Measurements from ENCODE around the gene SLC2A8. TPM values are rescaled to one million over a fixed set of nuclear protein-coding genes. Genes with fewer than 3 reads are reported as not detected.

The SLC2A8 gene
- total RNA-seq, 4 donors from 2014 or later, result 7.4 to 58.1 (median 42.9) TPM

- Histone ChIP-seq H3K36me3 (peaks cover 0 to 75% (median 0%) of the 10 kb centered on the region in 3 donors), H3K27me3 (no peaks in the 10 kb centered on the region), H3K27ac (no peak overlapping the region), H3K4me1 (peaks cover 0 to 20% (median 5%) of the 10 kb centered on the region in 4 donors), H3K9me3 (no peaks in the 10 kb centered on the region), H3K4me3 (no peak overlapping the region)
- DNase-seq, result peak in 1 of 3 donors; percentile 23
- TF ChIP-seq POLR2A (IDR thresholded peaks at IDR 0.05), result no peak
- TF ChIP-seq, protein P1, sequence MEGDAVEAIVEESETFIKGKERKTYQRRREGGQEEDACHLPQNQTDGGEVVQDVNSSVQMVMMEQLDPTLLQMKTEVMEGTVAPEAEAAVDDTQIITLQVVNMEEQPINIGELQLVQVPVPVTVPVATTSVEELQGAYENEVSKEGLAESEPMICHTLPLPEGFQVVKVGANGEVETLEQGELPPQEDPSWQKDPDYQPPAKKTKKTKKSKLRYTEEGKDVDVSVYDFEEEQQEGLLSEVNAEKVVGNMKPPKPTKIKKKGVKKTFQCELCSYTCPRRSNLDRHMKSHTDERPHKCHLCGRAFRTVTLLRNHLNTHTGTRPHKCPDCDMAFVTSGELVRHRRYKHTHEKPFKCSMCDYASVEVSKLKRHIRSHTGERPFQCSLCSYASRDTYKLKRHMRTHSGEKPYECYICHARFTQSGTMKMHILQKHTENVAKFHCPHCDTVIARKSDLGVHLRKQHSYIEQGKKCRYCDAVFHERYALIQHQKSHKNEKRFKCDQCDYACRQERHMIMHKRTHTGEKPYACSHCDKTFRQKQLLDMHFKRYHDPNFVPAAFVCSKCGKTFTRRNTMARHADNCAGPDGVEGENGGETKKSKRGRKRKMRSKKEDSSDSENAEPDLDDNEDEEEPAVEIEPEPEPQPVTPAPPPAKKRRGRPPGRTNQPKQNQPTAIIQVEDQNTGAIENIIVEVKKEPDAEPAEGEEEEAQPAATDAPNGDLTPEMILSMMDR (IDR thresholded peaks at IDR 0.05), result no peak
These were observed 49.9 kb downstream of the SLC2A8 start for GRCh38 chr9:127446713-127447415.

- DNase-seq, result peak in 1 of 3 donors; percentile 2
- no peak overlapping the region for H3K27ac ChIP-seq
- H3K9me3 ChIP-seq, result no peaks in the 10 kb centered on the region
- H3K36me3 ChIP-seq, result peaks cover 0 to 69% (median 0%) of the 10 kb centered on the region in 3 donors
- no peak overlapping the region for H3K4me3 ChIP-seq
- no peak for TF ChIP-seq POLR2A (IDR thresholded peaks at IDR 0.05)
- TF ChIP-seq, protein P1 (IDR thresholded peaks at IDR 0.05), result no peak
- H3K27me3 ChIP-seq, result no peaks in the 10 kb centered on the region
- H3K4me1 ChIP-seq, result peaks cover 0 to 27% (median 10%) of the 10 kb centered on the region in 4 donors
These were observed 50.6 kb downstream of the SLC2A8 start for GRCh38 chr9:127447416-127448111.

DNA sequence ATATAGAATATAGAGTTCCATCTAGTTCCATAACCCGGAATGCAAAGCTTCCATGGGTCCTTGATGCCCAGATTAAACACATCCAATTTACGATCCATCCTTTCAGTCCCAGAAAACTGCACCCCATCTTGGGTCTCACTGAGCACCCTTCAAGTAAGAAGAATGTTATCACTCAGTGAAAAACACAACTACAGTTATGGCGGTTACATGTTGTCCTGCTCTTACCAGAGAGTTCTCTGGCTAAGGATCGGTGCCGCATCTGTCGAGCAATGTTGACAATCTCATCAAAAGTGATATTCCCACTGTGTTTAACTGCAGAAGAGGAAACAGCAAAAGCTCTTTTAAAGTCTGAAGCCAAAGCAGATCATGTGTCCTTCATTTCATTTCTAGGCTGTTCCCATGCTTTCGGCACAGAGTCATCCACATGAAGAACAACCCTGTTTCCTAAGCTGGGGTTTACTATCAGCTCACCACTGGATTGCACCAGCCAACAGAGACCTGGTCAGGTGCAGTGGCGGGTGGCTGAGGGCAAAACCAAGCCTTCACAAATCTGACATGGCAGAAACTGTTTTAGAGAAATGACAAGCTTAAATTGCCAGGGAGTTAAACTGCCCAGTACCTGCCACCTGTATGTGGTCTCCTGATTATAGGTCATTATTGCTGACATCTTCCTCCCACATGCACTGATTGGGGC lies 51.3 kb downstream of the SLC2A8 start:
- no peak overlapping the region for H3K27ac ChIP-seq
- no peak for TF ChIP-seq POLR2A (IDR thresholded peaks at IDR 0.05)
- TF ChIP-seq, protein P1 (IDR thresholded peaks at IDR 0.05), result no peak
- no peaks in the 10 kb centered on the region for H3K9me3 ChIP-seq
- DNase-seq, result peak in 1 of 3 donors; percentile 23
- H3K4me3 ChIP-seq, result no peak overlapping the region
- H3K27me3 ChIP-seq, result no peaks in the 10 kb centered on the region
- peaks cover 0 to 34% (median 11%) of the 10 kb centered on the region in 4 donors for H3K4me1 ChIP-seq
- peaks cover 0 to 62% (median 0%) of the 10 kb centered on the region in 3 donors for H3K36me3 ChIP-seq

DNA sequence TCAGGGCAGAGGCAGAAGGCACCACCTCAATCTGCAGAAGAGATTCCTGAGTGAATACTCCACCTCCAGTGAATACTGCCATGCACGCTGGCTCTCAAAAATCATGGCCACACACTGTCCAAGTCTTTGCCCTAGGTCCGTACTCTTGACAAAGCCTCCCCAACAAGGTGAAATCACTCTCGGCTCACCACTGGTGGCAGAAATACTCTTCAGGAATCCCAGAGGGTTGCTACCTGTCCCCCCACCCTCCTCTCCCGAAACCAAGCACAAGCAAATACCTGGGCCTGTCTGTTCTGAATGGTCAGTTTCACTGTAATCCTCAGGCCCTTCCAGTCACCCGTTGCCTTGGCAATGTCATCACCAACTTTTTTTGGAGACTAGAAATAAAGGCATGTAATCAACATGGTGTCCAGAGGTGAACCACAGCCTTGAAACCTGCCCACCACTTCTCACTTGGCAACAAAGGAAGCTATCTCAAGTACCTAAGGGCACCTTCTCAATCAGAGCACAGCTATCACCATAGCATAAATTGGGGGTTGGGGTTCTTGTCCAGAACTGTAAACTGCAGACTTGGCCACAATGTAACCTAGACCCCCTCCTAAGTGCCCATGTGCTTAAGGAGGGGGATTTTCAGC lies 52.5 kb downstream of the SLC2A8 start:
- DNase-seq, result peak in 1 of 3 donors; percentile 42
- Histone ChIP-seq H3K27me3 (no peaks in the 10 kb centered on the region), H3K36me3 (peaks cover 0 to 55% (median 0%) of the 10 kb centered on the region in 3 donors), H3K27ac (peak overlapping the region; percentile 88 to 96 (median 92)), H3K4me3 (peak overlapping the region; percentile 65 to 96 (median 81)), H3K9me3 (no peaks in the 10 kb centered on the region), H3K4me1 (peaks cover 0 to 34% (median 11%) of the 10 kb centered on the region in 4 donors)
- TF ChIP-seq, protein P1 (IDR thresholded peaks at IDR 0.05), result no peak
- no peak for TF ChIP-seq POLR2A (IDR thresholded peaks at IDR 0.05)

DNA sequence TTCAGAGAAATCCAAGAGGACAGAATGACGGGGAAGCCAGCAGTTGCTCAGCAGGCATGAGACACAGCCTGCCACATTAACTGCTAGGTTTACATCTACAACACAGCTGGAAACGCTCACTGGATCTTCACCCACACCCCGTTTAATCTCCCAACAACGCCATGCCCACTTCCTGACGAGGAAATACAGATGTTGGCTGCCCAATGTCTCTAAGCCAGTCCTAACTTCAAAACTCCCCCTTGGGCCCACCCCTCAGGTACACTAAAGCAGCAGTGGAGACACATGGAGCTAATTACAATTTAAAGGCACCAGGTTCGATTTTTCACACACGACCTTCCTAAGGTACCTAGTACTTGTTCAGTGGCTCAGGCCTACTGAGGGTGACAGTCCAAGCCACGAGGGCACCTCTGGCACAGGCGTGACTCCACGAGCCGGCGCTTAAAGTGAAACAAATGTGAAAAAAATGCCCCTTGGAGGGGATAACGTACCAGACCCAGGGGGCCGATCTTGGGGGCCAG lies 53.3 kb downstream of the SLC2A8 start:
- H3K4me3 ChIP-seq, result peak overlapping the region; percentile 65 to 96 (median 81)
- peaks cover 0 to 46% (median 0%) of the 10 kb centered on the region in 3 donors for H3K36me3 ChIP-seq
- no peak for DNase-seq
- H3K27ac ChIP-seq, result peak overlapping the region; percentile 88 to 96 (median 92)
- H3K27me3 ChIP-seq, result no peaks in the 10 kb centered on the region
- no peak for TF ChIP-seq POLR2A (IDR thresholded peaks at IDR 0.05)
- TF ChIP-seq, protein P1 (IDR thresholded peaks at IDR 0.05), result no peak
- no peaks in the 10 kb centered on the region for H3K9me3 ChIP-seq
- peaks cover 0 to 34% (median 11%) of the 10 kb centered on the region in 4 donors for H3K4me1 ChIP-seq

All from Peyer's patch (tissue), 4 donors.